Duodenal mucosa (tissue), 2 donors: ENCODE results near the gene NFKBIE.

Experiments used
- H3K27ac ChIP-seq: one replicate; pipeline ENCODE4 v1.7.0; 2013; ENCODE audit warnings: low read depth, low read length
- H3K27me3 ChIP-seq, 2 donors: one replicate each; pipeline ENCODE4 v1.7.0; 2013; ENCODE audit warnings: low read length in 2 of 2, control low read depth in 1 of 2; ENCODE audit not compliant: insufficient read depth in 2 of 2, control insufficient read depth in 1 of 2
- H3K36me3 ChIP-seq, 2 donors: one replicate each; pipeline ENCODE4 v1.7.0; 2013; ENCODE audit warnings: low read length in 2 of 2, control low read depth in 1 of 2; ENCODE audit not compliant: insufficient read depth in 2 of 2, control insufficient read depth in 1 of 2
- H3K4me1 ChIP-seq, 2 donors: one replicate each; pipeline ENCODE4 v1.7.0; 2013; ENCODE audit warnings: low read length in 2 of 2, control low read depth in 1 of 2; ENCODE audit not compliant: insufficient read depth in 2 of 2, control insufficient read depth in 1 of 2
- H3K4me3 ChIP-seq, 2 donors: one replicate each; pipeline ENCODE4 v1.7.0; 2013; ENCODE audit warnings: low read length in 2 of 2, low read depth in 1 of 2
- H3K9ac ChIP-seq, 2 donors: one replicate each; pipeline ENCODE4 v1.7.0; 2013; ENCODE audit warnings: low read length in 2 of 2, low read depth in 1 of 2
- H3K9me3 ChIP-seq, 2 donors: one replicate each; pipeline ENCODE4 v1.7.0; 2013; ENCODE audit warnings: low read length in 2 of 2, control low read depth in 1 of 2; ENCODE audit not compliant: control insufficient read depth in 1 of 2

The NFKBIE gene

GRCh38 chr6:44306710-44307109, 41.4 kb upstream of the NFKBIE start:
- no peaks in the 10 kb centered on the region for H3K9me3 ChIP-seq
- H3K4me1 ChIP-seq, result peaks cover 25 to 27% of the 10 kb centered on the region in 2 donors
- no peak overlapping the region for H3K9ac ChIP-seq
- no peak overlapping the region for H3K27ac ChIP-seq
- peaks cover 43 to 91% of the 10 kb centered on the region in 2 donors for H3K36me3 ChIP-seq
- no peak overlapping the region for H3K4me3 ChIP-seq
- H3K27me3 ChIP-seq, result no peaks in the 10 kb centered on the region

GRCh38 chr6:44305200-44305725, 39.9 kb upstream of the NFKBIE start:
- peaks cover 12 to 13% of the 10 kb centered on the region in 2 donors for H3K4me1 ChIP-seq
- no peaks in the 10 kb centered on the region for H3K27me3 ChIP-seq
- no peak overlapping the region for H3K27ac ChIP-seq
- peaks cover 49 to 94% of the 10 kb centered on the region in 2 donors for H3K36me3 ChIP-seq
- H3K9me3 ChIP-seq, result no peaks in the 10 kb centered on the region
- H3K9ac ChIP-seq, result no peak overlapping the region
- no peak overlapping the region for H3K4me3 ChIP-seq

GRCh38 chr6:44304282-44305199, 39.2 kb upstream of the NFKBIE start:
- Histone ChIP-seq H3K4me3 (no peak overlapping the region), H3K36me3 (peaks cover 46 to 90% of the 10 kb centered on the region in 2 donors)

GRCh38 chr6:44303842-44304241, 38.5 kb upstream of the NFKBIE start:
- H3K36me3 ChIP-seq, result peaks cover 46 to 84% of the 10 kb centered on the region in 2 donors
- H3K27me3 ChIP-seq, result no peaks in the 10 kb centered on the region
- peaks cover 0 to under 1% of the 10 kb centered on the region in 2 donors for H3K4me1 ChIP-seq
- no peak overlapping the region for H3K9ac ChIP-seq
- no peak overlapping the region for H3K4me3 ChIP-seq
- no peaks in the 10 kb centered on the region for H3K9me3 ChIP-seq
- no peak overlapping the region for H3K27ac ChIP-seq

More at GRCh38 chr6:44304282-44305199, 39.2 kb upstream of the NFKBIE start:
- Histone ChIP-seq H3K9ac (no peak overlapping the region), H3K27ac (no peak overlapping the region), H3K9me3 (no peaks in the 10 kb centered on the region), H3K4me1 (peaks cover 6 to 7% of the 10 kb centered on the region in 2 donors), H3K27me3 (no peaks in the 10 kb centered on the region)

- peaks cover 0 to 5% of the 10 kb centered on the region in 2 donors for H3K4me1 ChIP-seq
- H3K4me3 ChIP-seq, result no peak overlapping the region
- H3K9me3 ChIP-seq, result no peaks in the 10 kb centered on the region
- no peak overlapping the region for H3K27ac ChIP-seq
- peaks cover 45 to 78% of the 10 kb centered on the region in 2 donors for H3K36me3 ChIP-seq
- no peaks in the 10 kb centered on the region for H3K27me3 ChIP-seq
- no peak overlapping the region for H3K9ac ChIP-seq
Observed at GRCh38 chr6:44302856-44303255, 37.5 kb upstream of the NFKBIE start.

- H3K36me3 ChIP-seq, result peaks cover 38 to 69% of the 10 kb centered on the region in 2 donors
Observed at GRCh38 chr6:44301782-44302564, 36.6 kb upstream of the NFKBIE start.

GRCh38 chr6:44301106-44301505, 35.8 kb upstream of the NFKBIE start:
- Histone ChIP-seq H3K4me3 (no peak overlapping the region), H3K27ac (no peak overlapping the region), H3K36me3 (peaks cover 34 to 60% of the 10 kb centered on the region in 2 donors), H3K9me3 (no peaks in the 10 kb centered on the region), H3K27me3 (peaks cover 12 to 13% of the 10 kb centered on the region in 2 donors), H3K9ac (no peak overlapping the region), H3K4me1 (peaks cover 4 to 16% of the 10 kb centered on the region in 2 donors)

More at GRCh38 chr6:44301782-44302564, 36.6 kb upstream of the NFKBIE start:
- H3K9me3 ChIP-seq, result no peaks in the 10 kb centered on the region
- H3K27me3 ChIP-seq, result peaks cover 3 to 4% of the 10 kb centered on the region in 2 donors
- H3K4me3 ChIP-seq, result no peak overlapping the region
- H3K27ac ChIP-seq, result no peak overlapping the region
- no peak overlapping the region for H3K9ac ChIP-seq
- peaks cover 2 to 12% of the 10 kb centered on the region in 2 donors for H3K4me1 ChIP-seq

- H3K36me3 ChIP-seq, result peaks cover 34 to 53% of the 10 kb centered on the region in 2 donors
- peaks cover 17 to 19% of the 10 kb centered on the region in 2 donors for H3K27me3 ChIP-seq
- no peak overlapping the region for H3K4me3 ChIP-seq
- H3K4me1 ChIP-seq, result peaks cover 4 to 16% of the 10 kb centered on the region in 2 donors
- no peak overlapping the region for H3K9ac ChIP-seq
- H3K27ac ChIP-seq, result peak overlapping the region; percentile 10
- no peaks in the 10 kb centered on the region for H3K9me3 ChIP-seq
Observed at GRCh38 chr6:44300292-44300823, 35.0 kb upstream of the NFKBIE start.

GRCh38 chr6:44298864-44299263, 33.5 kb upstream of the NFKBIE start:
- peaks cover 4 to 16% of the 10 kb centered on the region in 2 donors for H3K4me1 ChIP-seq
- no peak overlapping the region for H3K27ac ChIP-seq
- no peak overlapping the region for H3K4me3 ChIP-seq
- no peak overlapping the region for H3K9ac ChIP-seq
- H3K36me3 ChIP-seq, result peaks cover 24 to 38% of the 10 kb centered on the region in 2 donors
- no peaks in the 10 kb centered on the region for H3K9me3 ChIP-seq
- H3K27me3 ChIP-seq, result peaks cover 24 to 25% of the 10 kb centered on the region in 2 donors
